GM23338 (cell line): Measurements from ENCODE around the gene WNK1.

Source experiments
- CTCF ChIP-seq, 2 experiments: fragments of 200-600 bp in 1 of 2; sonication (generic) in 1 of 2; conservative IDR thresholded peaks; 2 replicates each; pipeline versions ENCODE4 v1.5.1 to v1.6.1; 2016 to 2017; ENCODE audit warnings: antibody characterized with exemption in 2 of 2, low read depth in 2 of 2, mild to moderate bottlenecking in 2 of 2, moderate library complexity in 1 of 2
- EZH2 ChIP-seq: fragments of 200-600 bp; sonication (generic); IDR thresholded peaks from one replicate; pipeline ENCODE4 v1.8.0; 2017; ENCODE audit warnings: antibody characterized with exemption, mild to moderate bottlenecking, low read depth; ENCODE audit not compliant: unreplicated experiment
- EZH2phosphoT487 ChIP-seq: fragments of 200-600 bp; sonication (generic); IDR thresholded peaks from one replicate; pipeline ENCODE4 v1.8.1; 2018; ENCODE audit warnings: antibody characterized with exemption; ENCODE audit not compliant: unreplicated experiment
- REST ChIP-seq: IDR thresholded peaks from one replicate; pipeline ENCODE4 v1.6.1; 2018; ENCODE audit warnings: antibody characterized with exemption; ENCODE audit not compliant: unreplicated experiment
- ZNF462 ChIP-seq: fragments of 250-450 bp; sonication (Bioruptor Pico); IDR thresholded peaks from 2 replicates; pipeline ENCODE4 v1.5.0; 2020; ENCODE audit warnings: mild to moderate bottlenecking, moderate library complexity

DNA sequence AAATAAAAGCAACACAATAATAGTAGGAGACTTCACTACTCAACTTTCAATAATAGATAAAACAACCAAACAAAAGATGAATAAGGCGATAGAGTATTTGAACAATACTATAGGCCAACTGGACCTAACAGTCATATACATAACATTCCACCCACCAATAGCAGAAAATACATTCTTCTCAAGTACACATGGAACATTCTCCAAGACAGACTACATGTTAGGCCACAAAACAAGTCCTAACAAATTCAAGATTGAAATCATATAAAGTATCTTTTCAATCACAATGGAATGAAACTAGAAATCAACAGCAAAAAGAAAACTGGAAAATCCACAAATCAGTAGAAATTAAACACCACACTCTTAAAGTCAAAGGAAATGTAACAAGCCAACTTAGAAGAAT lies 168.3 kb downstream of the WNK1 start:
- TF ChIP-seq REST (no peak), CTCF (conservative IDR thresholded peaks at IDR 0.05; ENCODE audit: low read depth in 2 of 2) (no peak), ZNF462 (CRISPR knock-in tag) (no peak), EZH2 (no peak), EZH2phosphoT487 (no peak)
